SK-N-SH (cell line): ENCODE measurements around the gene MRAP2. TPM values are rescaled to one million over a fixed set of nuclear protein-coding genes. Genes with fewer than 3 reads are reported as not detected.

Experiments
- CTCF ChIA-PET: fragments of 300-600, 350-600 bp; formaldehyde crosslinking; extraction: SDS; loops from one replicate; lab custom pipeline; 2021; lab: Yijun Ruan, JAX
- POLR2A ChIA-PET: fragments of 350-600 bp; sonication (Branson Sonifier 250); formaldehyde crosslinking; extraction: SDS; loops from one replicate; lab custom pipeline; 2020; ENCODE audit warnings: antibody characterized with exemption, inconsistent platforms; lab: Yijun Ruan, JAX
- DNase-seq: peaks from one replicate; pipeline ENCODE4 v3.0.0; 2012
- H2AFZ ChIP-seq: fragments of 200-600 bp; sonication (generic); 2 replicates; pipeline ENCODE4 v1.8.1; 2016; ENCODE audit warnings: antibody characterized with exemption, mild to moderate bottlenecking, low read depth
- H3F3A ChIP-seq: fragments of 200-600 bp; sonication (generic); replicated peaks from 2 replicates; pipeline ENCODE3; 2016; ENCODE audit warnings: antibody characterized with exemption, mild to moderate bottlenecking; ENCODE audit not compliant: insufficient read depth
- H3K27ac ChIP-seq, 2 experiments: fragments of 200-500 bp in 1 of 2; fragments of 200-600 bp in 1 of 2; sonication (Bioruptor generic) in 1 of 2; sonication (generic), shearing (Covaris generic) in 1 of 2; 2 replicates each; pipeline versions ENCODE4 v1.5.1 to v1.6.1; 2014 to 2016; ENCODE audit warnings: low read depth in 2 of 2, inconsistent platforms in 1 of 2, low read length in 1 of 2, mild to moderate bottlenecking in 1 of 2, mixed read lengths in 1 of 2
- H3K27me3 ChIP-seq: fragments of 200-600 bp; sonication (generic), shearing (Covaris generic); 2 replicates; pipeline ENCODE4 v1.6.1; 2016; ENCODE audit warnings: mixed run types; ENCODE audit not compliant: insufficient read depth
- H3K36me3 ChIP-seq, 2 experiments: fragments of 200-500 bp in 1 of 2; fragments of 200-600 bp in 1 of 2; sonication (Bioruptor generic) in 1 of 2; sonication (generic) in 1 of 2; replicated peaks in 1 of 2; 2 replicates each; pipeline versions ENCODE3 to v1.5.1; 2014 to 2016; ENCODE audit warnings: low read length in 1 of 2, mild to moderate bottlenecking in 1 of 2; ENCODE audit not compliant: insufficient read depth in 2 of 2, control insufficient read depth in 1 of 2
- H3K4me1 ChIP-seq, 2 experiments: fragments of 200-500 bp in 1 of 2; fragments of 200-600 bp in 1 of 2; sonication (Bioruptor generic) in 1 of 2; sonication (generic), shearing (Covaris generic) in 1 of 2; 2 replicates each; pipeline versions ENCODE4 v1.5.1 to v1.6.1; 2014 to 2016; ENCODE audit warnings: low read depth in 1 of 2, low read length in 1 of 2, mixed run types in 1 of 2; ENCODE audit not compliant: insufficient read depth in 2 of 2, control insufficient read depth in 1 of 2
- H3K4me2 ChIP-seq: fragments of 200-600 bp; sonication (generic), shearing (Covaris generic); 2 replicates; pipeline ENCODE4 v1.6.1; 2017; ENCODE audit warnings: mixed run types
- H3K4me3 ChIP-seq, 2 experiments: fragments of 200-500 bp in 1 of 2; fragments of 200-600 bp in 1 of 2; sonication (Bioruptor generic) in 1 of 2; sonication (generic), shearing (Covaris generic) in 1 of 2; 2 replicates each; pipeline versions ENCODE4 v1.5.1 to v1.8.1; 2014 to 2016; ENCODE audit warnings: low read depth in 2 of 2, inconsistent platforms in 1 of 2, low read length in 1 of 2, mild to moderate bottlenecking in 1 of 2, mixed read lengths in 1 of 2, moderate library complexity in 1 of 2
- H3K79me2 ChIP-seq: fragments of 200-600 bp; sonication (generic); 2 replicates; pipeline ENCODE4 v1.8.1; 2017; ENCODE audit warnings: mild to moderate bottlenecking; ENCODE audit not compliant: insufficient read depth
- H3K9ac ChIP-seq: fragments of 200-600 bp; sonication (generic); 2 replicates; pipeline ENCODE4 v1.6.1; 2017; ENCODE audit warnings: mixed run types
- H3K9me2 ChIP-seq: fragments of 200-600 bp; sonication (generic); 2 replicates; pipeline ENCODE4 v1.6.1; 2017; ENCODE audit warnings: mixed run types
- H3K9me3 ChIP-seq: fragments of 200-600 bp; sonication (generic); 2 replicates; pipeline ENCODE4 v1.6.1; 2017; ENCODE audit warnings: mixed run types, mild to moderate bottlenecking, moderate library complexity
- H4K20me1 ChIP-seq: fragments of 200-600 bp; sonication (generic); 2 replicates; pipeline ENCODE4 v1.6.1; 2017; ENCODE audit warnings: mild to moderate bottlenecking, mixed run types; ENCODE audit not compliant: insufficient read depth
- CHD2 ChIP-seq: fragments of 150-350 bp; IDR thresholded peaks from 2 replicates; pipeline ENCODE4 v1.6.1; 2018; ENCODE audit warnings: low read length; ENCODE audit not compliant: partially characterized antibody
- CTCF ChIP-seq: fragments of 200-600 bp; sonication (generic); IDR thresholded peaks from 2 replicates; pipeline ENCODE4 v1.6.1; 2017; ENCODE audit warnings: antibody characterized with exemption, mild to moderate bottlenecking, moderate library complexity
- EP300 ChIP-seq, 2 experiments: IDR thresholded peaks; 2 replicates each; pipeline versions ENCODE4 v1.4.0 to v1.6.1; 2012; ENCODE audit warnings: borderline replicate concordance in 1 of 2, low read depth in 1 of 2, low read length in 1 of 2
- EZH2phosphoT487 ChIP-seq: fragments of 200-600 bp; sonication (generic); IDR thresholded peaks from 2 replicates; pipeline ENCODE4 v1.6.1; 2017; ENCODE audit warnings: low read depth, mixed run types, mild to moderate bottlenecking, antibody characterized with exemption, moderate library complexity, borderline replicate concordance
- FOSL2 ChIP-seq: IDR thresholded peaks from 2 replicates; pipeline ENCODE4 v1.4.0; 2012; ENCODE audit warnings: low read depth, mild to moderate bottlenecking, moderate library complexity, borderline replicate concordance
- FOXM1 ChIP-seq: IDR thresholded peaks from 2 replicates; pipeline ENCODE4 v1.4.0; 2012; ENCODE audit warnings: low read depth, mild to moderate bottlenecking
- GABPA ChIP-seq: IDR thresholded peaks from 2 replicates; pipeline ENCODE4 v1.4.0; 2012; ENCODE audit warnings: low read depth, mild to moderate bottlenecking
- IRF3 ChIP-seq: fragments of 150-350 bp; IDR thresholded peaks from 2 replicates; pipeline ENCODE4 v1.6.1; 2016; ENCODE audit warnings: mild to moderate bottlenecking, low read depth, low read length
- JUND ChIP-seq: IDR thresholded peaks from 2 replicates; pipeline ENCODE4 v1.4.0; 2012
- MEF2A ChIP-seq: IDR thresholded peaks from 2 replicates; pipeline ENCODE4 v1.4.0; 2012; ENCODE audit warnings: low read depth, borderline replicate concordance
- MXI1 ChIP-seq: IDR thresholded peaks from 2 replicates; pipeline ENCODE4 v1.6.1; 2012; ENCODE audit warnings: mild to moderate bottlenecking, low read depth, low read length, improper control_type of control experiment
- NRF1 ChIP-seq: IDR thresholded peaks from 2 replicates; pipeline ENCODE4 v1.6.1; 2012; ENCODE audit warnings: low read depth, mild to moderate bottlenecking, low read length
- REST ChIP-seq: IDR thresholded peaks from 2 replicates; pipeline ENCODE4 v1.6.1; 2012; ENCODE audit warnings: mild to moderate bottlenecking, low read depth, low read length, moderate library complexity
- RXRA ChIP-seq: IDR thresholded peaks from 2 replicates; pipeline ENCODE4 v1.4.0; 2012; ENCODE audit warnings: low read depth, mild to moderate bottlenecking, borderline replicate concordance
- SIN3A ChIP-seq: IDR thresholded peaks from 2 replicates; pipeline ENCODE4 v1.6.1; 2012; ENCODE audit warnings: low read depth, mild to moderate bottlenecking, low read length, moderate library complexity, borderline replicate concordance
- SMC3 ChIP-seq: IDR thresholded peaks from 2 replicates; pipeline ENCODE4 v1.6.1; 2012; ENCODE audit warnings: low read depth, low read length, improper control_type of control experiment
- TCF12 ChIP-seq: IDR thresholded peaks from 2 replicates; pipeline ENCODE4 v1.4.0; 2012
- USF1 ChIP-seq: IDR thresholded peaks from 2 replicates; pipeline ENCODE4 v1.4.0; 2012; ENCODE audit warnings: low read depth, borderline replicate concordance
- USF2 ChIP-seq: fragments of 150-350 bp; IDR thresholded peaks from 2 replicates; pipeline ENCODE4 v1.6.1; 2017; ENCODE audit warnings: antibody characterized with exemption, low read length, low read depth, borderline replicate concordance
- WGBS: methylation state at CpG from one replicate; pipeline ENCODE4 v1.1.6; 2017; ENCODE audit warnings: low lambda C conversion rate; 5-methylcytosine and 5-hydroxymethylcytosine counted together
- polyA plus RNA-seq, 3 experiments: library from polyadenylated mRNA; depleted of rRNA; stranded (reverse); fragments of >200 nt; gene quantifications; 2 replicates each; pipeline ENCODE4 v1.2.3, GENCODE V29; 2012

MRAP2 gene
- polyA plus RNA-seq, 1 of the 3 experiments (the other 2 are of a cell fraction): 0.12 TPM

- no peak for TF ChIP-seq EZH2phosphoT487
- TF ChIP-seq CTCF: no peak
- TF ChIP-seq RXRA: no peak
- no peak for TF ChIP-seq SMC3
- TF ChIP-seq MXI1: no peak
- TF ChIP-seq CHD2: no peak
- TF ChIP-seq SIN3A: no peak
- no peak for TF ChIP-seq MEF2A
- TF ChIP-seq IRF3: no peak
- no peak for TF ChIP-seq USF1
- TF ChIP-seq FOXM1: no peak
- TF ChIP-seq JUND: no peak
- TF ChIP-seq EP300 (IDR thresholded peaks at IDR 0.05; ENCODE audit: borderline replicate concordance in 1 of 2, low read depth in 1 of 2, low read length in 1 of 2): no peak
- no peak for TF ChIP-seq FOSL2
- TF ChIP-seq NRF1: no peak
- TF ChIP-seq USF2: no peak
- TF ChIP-seq GABPA: no peak
- no peak for TF ChIP-seq TCF12
- no peak for TF ChIP-seq REST
- CTCF ChIA-PET: no interaction called here
- no peak overlapping the region for H3K27ac ChIP-seq
These were observed 102.9 kb downstream of the MRAP2 start for GRCh38 chr6:84136364-84137050.

More at GRCh38 chr6:84136364-84137050, 102.9 kb downstream of the MRAP2 start:
- no peak overlapping the region for H3K4me3 ChIP-seq
- no peaks in the 10 kb centered on the region for H3K9me3 ChIP-seq
- H3K4me2 ChIP-seq: no peak overlapping the region
- DNase-seq: no peak
- POLR2A ChIA-PET: no interaction called here
- H3K4me1 ChIP-seq: 0 out of 4 replicates have a peak, but pooled peaks cover 0 to 4% of the 10 kb centered on the region in 2 experiments
- H3K36me3 ChIP-seq: peaks cover 6 to 10% of the 10 kb centered on the region in 2 experiments
- H3K9me2 ChIP-seq: no peaks in the 10 kb centered on the region
- H3F3A ChIP-seq: no peaks in the 10 kb centered on the region
- H4K20me1 ChIP-seq: no peaks in the 10 kb centered on the region
- no peaks in the 10 kb centered on the region for H3K27me3 ChIP-seq
- no peak overlapping the region for H3K9ac ChIP-seq
- 91% methylated on average over 4 of the region's 4 CpGs for WGBS
- H3K79me2 ChIP-seq: no peaks in the 10 kb centered on the region
- H2AFZ ChIP-seq: no peak overlapping the region
